K562 (cell line): ENCODE measurements around the gene CNDP2. TPM values are rescaled to one million over a fixed set of nuclear protein-coding genes. Genes with fewer than 3 reads are reported as not detected.

Source experiments
- ATAC-seq: fragments of 200-7000 bp; cut with Tn5 transposase; 3 replicates; pipeline ENCODE4 v1.9.1; 2020; ENCODE audit warnings: moderate library complexity
- BruUV-seq: library from RNA; stranded (reverse); fragments of 400-500 nt; replicated peaks from 2 replicates; lab custom pipeline; 2021; lab: Mats Ljungman, UMichigan
- CTCF ChIA-PET: fragments of 300-600 bp; formaldehyde crosslinking; extraction: SDS; loops from one replicate; lab custom pipeline; 2021; ENCODE audit warnings: low intra/inter-chr PET ratio; lab: Yijun Ruan, JAX
- POLR2A ChIA-PET: fragments of 300-600, 350-650 bp; sonication (Branson Sonifier 250); formaldehyde crosslinking; extraction: SDS; loops from one replicate; lab custom pipeline; 2021; ENCODE audit warnings: antibody characterized with exemption, inconsistent platforms; lab: Yijun Ruan, JAX
- DNase-seq, 4 experiments: peaks; one replicate each; pipeline versions ENCODE4 v3.0.0 to v3.0.0-alpha.2; 2011 to 2018; ENCODE audit warnings: low spot score in 3 of 4, mixed read lengths in 3 of 4; ENCODE audit errors: extremely low read depth in 1 of 4
- FAIRE-seq: peaks from 2 replicates; lab custom pipeline; 2011; peaks lifted over from hg19 to GRCh38; lab: Jason Lieb, UNC
- H2AFZ ChIP-seq: 2 replicates; pipeline ENCODE4 v1.6.0; 2011; ENCODE audit warnings: low read depth, low read length, control low read depth, inconsistent platforms
- H3K27ac ChIP-seq: fragments of 200-600 bp; 3 replicates; pipeline ENCODE4 v1.8.0; 2011; ENCODE audit warnings: low read depth, mild to moderate bottlenecking, control low read depth, inconsistent platforms, low read length, moderate library complexity, mixed read lengths; ENCODE audit errors: extremely low read depth
- H3K27me3 ChIP-seq, 2 experiments: fragments of 300-600 bp in 1 of 2; 2 replicates in 1 of 2; 3 replicates in 1 of 2; pipeline versions ENCODE4 v1.6.0 to v1.8.0; 2011; ENCODE audit warnings: inconsistent platforms in 2 of 2, low read length in 2 of 2, mild to moderate bottlenecking in 1 of 2, mixed read lengths in 1 of 2, moderate library complexity in 1 of 2; ENCODE audit not compliant: control insufficient read depth in 2 of 2, insufficient read depth in 2 of 2
- H3K36me3 ChIP-seq: fragments of 300-600 bp; 3 replicates; pipeline ENCODE4 v1.8.0; 2011; ENCODE audit warnings: mild to moderate bottlenecking, low read length, inconsistent platforms; ENCODE audit not compliant: control insufficient read depth, insufficient read depth
- H3K4me1 ChIP-seq, 2 experiments: fragments of 200-600 bp in 1 of 2; replicated peaks in 1 of 2; 2 replicates in 1 of 2; 3 replicates in 1 of 2; pipeline versions ENCODE4 v1.5.1 to v1.8.0; 2011; ENCODE audit warnings: inconsistent platforms in 2 of 2, low read length in 2 of 2, mild to moderate bottlenecking in 1 of 2, mixed read lengths in 1 of 2, moderate library complexity in 1 of 2; ENCODE audit not compliant: control insufficient read depth in 2 of 2, insufficient read depth in 2 of 2
- H3K4me2 ChIP-seq: 2 replicates; pipeline ENCODE4 v1.6.1; 2011; ENCODE audit warnings: low read length, control low read depth, inconsistent platforms, mixed read lengths; ENCODE audit not compliant: insufficient read depth
- H3K4me3 ChIP-seq: fragments of 200-600 bp; sonication (generic), shearing (Covaris generic); 2 replicates; pipeline ENCODE4 v1.5.1; 2016; ENCODE audit warnings: control low read depth, inconsistent platforms
- H3K79me2 ChIP-seq: fragments of 200-600 bp; 3 replicates; pipeline ENCODE4 v1.8.0; 2011; ENCODE audit warnings: low read length, inconsistent platforms; ENCODE audit not compliant: control insufficient read depth, insufficient read depth
- H3K9ac ChIP-seq, 2 experiments: 2 replicates each; pipeline versions ENCODE4 v1.6.0 to v1.6.1; 2011; ENCODE audit warnings: low read depth in 2 of 2, low read length in 2 of 2, control low read depth in 1 of 2, inconsistent platforms in 1 of 2, mild to moderate bottlenecking in 1 of 2, mixed read lengths in 1 of 2; ENCODE audit not compliant: insufficient read depth in 1 of 2
- H3K9me1 ChIP-seq: one replicate; pipeline ENCODE4 v1.6.0; 2011; ENCODE audit warnings: inconsistent platforms, mild to moderate bottlenecking, low read length, moderate library complexity; ENCODE audit not compliant: control insufficient read depth, insufficient read depth
- H3K9me3 ChIP-seq: replicated peaks from 2 replicates; pipeline ENCODE4 v1.5.1; 2011; ENCODE audit warnings: low read depth, low read length, inconsistent platforms; ENCODE audit not compliant: control insufficient read depth, insufficient read depth
- H4K20me1 ChIP-seq: replicated peaks from 2 replicates; pipeline ENCODE4 v1.6.1; 2011; ENCODE audit warnings: low read length, inconsistent platforms, mixed read lengths; ENCODE audit not compliant: control insufficient read depth, insufficient read depth
- CC2D1A ChIP-seq: fragments of 450-650 bp; IDR thresholded peaks from 2 replicates; pipeline ENCODE4 v1.6.1; 2017; ENCODE audit warnings: mild to moderate bottlenecking
- SMARCB1 ChIP-seq: IDR thresholded peaks from 2 replicates; pipeline ENCODE4 v1.6.1; 2011; ENCODE audit warnings: improper control_type of control experiment, low read depth; ENCODE audit not compliant: insufficient read length
- ZNF263 ChIP-seq: sonication (generic); formaldehyde crosslinking; IDR thresholded peaks from 2 replicates; pipeline ENCODE4 v1.8.0; 2022; ENCODE audit warnings: mild to moderate bottlenecking, missing genetic modification reagents, borderline replicate concordance
- WGBS: fragments of 100-300 bp; shearing (Covaris generic); methylation state at CpG from one replicate; pipeline ENCODE4 v1.1.6; 2016; ENCODE audit warnings: low coverage, mixed read lengths; ENCODE audit not compliant: insufficient coverage; ENCODE audit errors: missing lambda C conversion rate; 5-methylcytosine and 5-hydroxymethylcytosine counted together
- in situ Hi-C: fragments of 300-500 bp; cut with MboI; formaldehyde crosslinking; loops from 4 replicates; pipeline ENCODE4 v1.15.0; 2018; ENCODE audit warnings: inconsistent platforms, mixed read lengths
- intact Hi-C: fragments of 100-400 bp; cut with micrococcal nuclease; formaldehyde crosslinking; loops from 2 replicates; pipeline ENCODE4 v1.14.2; 2022
- polyA plus RNA-seq, 8 experiments: library from polyadenylated mRNA; depleted of rRNA in 4 of 8; stranded (reverse) in 5 of 8; unstranded in 3 of 8; fragments of >200 nt; fragmentation: Nextera tagmentation in 2 of 8; fragmentation: Illumina TruSeq in 1 of 8; extraction: Ambion mirVana in 2 of 8; extraction: Trizol in 1 of 8; gene quantifications; 2 replicates each; pipeline versions ENCODE4 v1.2.1 to v1.2.3, GENCODE V29; 2011 to 2014; ENCODE audit warnings: inconsistent platforms in 1 of 8, missing spikeins in 1 of 8
- total RNA-seq, 7 experiments: library from RNA; depleted of rRNA in 6 of 7; stranded (reverse); fragments of >200 nt in 6 of 7; fragmentation: Illumina TruSeq in 2 of 7; extraction: Trizol in 2 of 7; gene quantifications; 2 replicates each; pipeline versions ENCODE4 v1.2.1 to v1.2.3, GENCODE V29; 2011 to 2021; ENCODE audit warnings: low replicate concordance in 1 of 7
- TF ChIP-seq, protein P1 (sequence below): fragments of 450-650 bp; formaldehyde crosslinking; IDR thresholded peaks from 2 replicates; pipeline ENCODE4 v1.4.0; 2020; ENCODE audit warnings: mild to moderate bottlenecking, mixed read lengths

The CNDP2 gene
- total and polyA plus RNA-seq, 9 of the 15 experiments (the other 6 are each of a cell fraction or from before 2014, with no cell fraction given): 34.1 to 128 (median 53.8) TPM

DNA sequence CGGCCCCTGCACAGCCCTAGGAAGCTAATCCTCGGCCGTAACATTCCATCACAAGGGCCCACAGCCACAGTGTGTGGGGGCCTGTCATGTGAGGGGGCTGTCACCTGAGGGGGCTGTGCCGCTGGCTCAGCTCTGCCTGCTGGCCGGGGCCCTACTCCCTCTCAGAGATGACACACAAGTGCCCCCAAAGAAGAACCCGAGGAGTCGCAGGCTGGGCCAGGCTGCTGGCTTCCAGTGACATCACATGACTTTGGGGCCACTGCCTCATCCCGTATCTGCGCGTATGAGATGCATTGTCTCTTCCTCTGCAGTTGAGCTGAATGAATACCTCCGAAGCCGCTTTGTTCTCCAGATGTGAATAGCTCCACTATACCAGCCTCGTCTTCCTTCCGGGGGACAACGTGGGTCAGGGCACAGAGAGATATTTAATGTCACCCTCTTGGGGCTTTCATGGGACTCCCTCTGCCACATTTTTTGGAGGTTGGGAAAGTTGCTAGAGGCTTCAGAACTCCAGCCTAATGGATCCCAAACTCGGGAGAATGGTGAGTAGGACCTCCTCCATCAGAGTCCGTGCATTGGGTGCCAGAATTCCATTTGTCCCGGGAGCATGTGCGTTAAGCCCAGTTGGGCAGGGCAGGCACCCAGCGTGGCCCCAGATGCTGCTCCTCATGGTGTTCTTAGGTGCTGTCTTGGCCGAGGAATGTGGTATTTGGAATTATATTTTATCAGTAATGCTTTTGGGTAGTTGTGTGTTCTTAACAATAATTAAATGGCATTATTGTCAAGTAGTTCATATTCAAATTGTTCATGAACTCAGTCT, 38.2 kb downstream of the CNDP2 start, which contains the start of gene CNDP1:
TSS of gene CNDP1 (plus strand) at position 351 of the 820 bp plus-strand sequence. CDS start at position 519, 168 bp downstream.
- intact Hi-C loops: no loop called here
- Histone ChIP-seq H3K9me3 (no peaks in the 10 kb centered on the region), H3K4me1 (peaks cover 0 to 4% of the 10 kb centered on the region in 2 experiments; a peak in 2 of 5 replicates), H3K9ac (no peak within 1 kb of the TSS), H3K4me3 (no peak within 1 kb of the TSS), H3K9me1 (no peaks in the 10 kb centered on the region), H2AFZ (no peak within 1 kb of the TSS), H3K36me3 (no peaks in the 10 kb centered on the region), H3K79me2 (no peaks in the 10 kb centered on the region), H3K27ac (no peak within 1 kb of the TSS), H3K27me3 (peaks cover 16 to 56% of the 10 kb centered on the region in 2 experiments; a peak in 4 of 5 replicates), H4K20me1 (no peaks in the 10 kb centered on the region), H3K4me2 (no peak within 1 kb of the TSS)
- no peak; the same call in 1 of the 3 replicates for ATAC-seq
- POLR2A ChIA-PET: interaction anchor here (0.6 to 0.7 kb wide), 2 partner anchors 12 to 1948 kb away, joined by 3 read pairs; no protein-coding TSS in a partner anchor
- no peak for FAIRE-seq
- TF ChIP-seq ZNF263 (CRISPR knock-in tag) (no peak), CC2D1A (no peak), SMARCB1 (no peak)
- TF ChIP-seq, protein P1, sequence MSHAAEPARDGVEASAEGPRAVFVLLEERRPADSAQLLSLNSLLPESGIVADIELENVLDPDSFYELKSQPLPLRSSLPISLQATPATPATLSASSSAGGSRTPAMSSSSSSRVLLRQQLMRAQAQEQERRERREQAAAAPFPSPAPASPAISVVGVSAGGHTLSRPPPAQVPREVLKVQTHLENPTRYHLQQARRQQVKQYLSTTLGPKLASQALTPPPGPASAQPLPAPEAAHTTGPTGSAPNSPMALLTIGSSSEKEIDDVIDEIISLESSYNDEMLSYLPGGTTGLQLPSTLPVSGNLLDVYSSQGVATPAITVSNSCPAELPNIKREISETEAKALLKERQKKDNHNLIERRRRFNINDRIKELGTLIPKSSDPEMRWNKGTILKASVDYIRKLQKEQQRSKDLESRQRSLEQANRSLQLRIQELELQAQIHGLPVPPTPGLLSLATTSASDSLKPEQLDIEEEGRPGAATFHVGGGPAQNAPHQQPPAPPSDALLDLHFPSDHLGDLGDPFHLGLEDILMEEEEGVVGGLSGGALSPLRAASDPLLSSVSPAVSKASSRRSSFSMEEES (CRISPR knock-in tag): peak; percentile 25; the same call in 1 of the 2 replicates
- DNase-seq: peak in 1 of 4 experiments; percentile 3
- in situ Hi-C loops: no loop called here
- BruUV-seq: no TSS peak
- 6% methylated on average over 14 of the region's 21 CpGs for WGBS
- CTCF ChIA-PET: no interaction called here
